ENCODE measurements around the gene CDC14B. TPM values are rescaled to one million over a fixed set of nuclear protein-coding genes. Genes with fewer than 3 reads are reported as not detected.
A peak's percentile ranks its signal among the peaks of the same experiment; 100 is the strongest.

Gene CDC14B
- polyA plus RNA-seq, 1 donor from 2014 or later = 7.0 TPM

GRCh38 chr9:96567203-96567700 is 52.4 kb downstream of the CDC14B start:
- Histone ChIP-seq H3F3A (ENCODE audit: insufficient read depth, low read length, poor library complexity, severe bottlenecking) (no peaks in the 10 kb centered on the region), H2AFZ (ENCODE audit: low read depth, low read length) (no peak overlapping the region), H3K79me2 (replicated peaks; ENCODE audit: insufficient read depth, low read length) (no peaks in the 10 kb centered on the region), H3K9me2 (ENCODE audit: insufficient read depth, low read length) (no peaks in the 10 kb centered on the region), H3K27me3 (ENCODE audit: insufficient read depth, low read depth, low read length) (peaks cover 33% of the 10 kb centered on the region), H3K27ac (ENCODE audit: low read length) (no peak overlapping the region), H3K4me2 (ENCODE audit: low read length) (no peak overlapping the region), H3K9ac (ENCODE audit: low read length) (peak overlapping the region; percentile 22), H3K9me3 (ENCODE audit: low read length) (no peaks in the 10 kb centered on the region), H4K20me1 (ENCODE audit: insufficient read depth) (no peaks in the 10 kb centered on the region), H3K4me3 (ENCODE audit: low read length) (peak overlapping the region; percentile 65), H3K36me3 (ENCODE audit: insufficient read depth, low read length) (no peaks in the 10 kb centered on the region)
- TF ChIP-seq EP300 (conservative IDR thresholded peaks at IDR 0.05; ENCODE audit: poor library complexity, severe bottlenecking) = no peak
- TF ChIP-seq CTCF (IDR thresholded peaks at IDR 0.05; ENCODE audit: poor library complexity, severe bottlenecking) = no peak
- TF ChIP-seq RAD21 (conservative IDR thresholded peaks at IDR 0.05) = no peak
- no peak for TF ChIP-seq MXI1 (conservative IDR thresholded peaks at IDR 0.05; ENCODE audit: poor library complexity, severe bottlenecking)
- TF ChIP-seq SMC3 (conservative IDR thresholded peaks at IDR 0.05; ENCODE audit: poor library complexity) = no peak
- no peak for TF ChIP-seq REST (IDR thresholded peaks at IDR 0.05; ENCODE audit: borderline replicate concordance)
- no peak for TF ChIP-seq EZH2 (IDR thresholded peaks at IDR 0.05; ENCODE audit: borderline replicate concordance, insufficient read depth, low read length, poor library complexity, severe bottlenecking)
- no peak for TF ChIP-seq TAF1 (IDR thresholded peaks at IDR 0.05; ENCODE audit: low read depth)
- no peak for TF ChIP-seq POLR2AphosphoS5 (IDR thresholded peaks at IDR 0.05)

- Histone ChIP-seq H3F3A (ENCODE audit: insufficient read depth, low read length, poor library complexity, severe bottlenecking) (no peaks in the 10 kb centered on the region), H2AFZ (ENCODE audit: low read depth, low read length) (no peak overlapping the region), H3K79me2 (replicated peaks; ENCODE audit: insufficient read depth, low read length) (no peaks in the 10 kb centered on the region), H3K27me3 (ENCODE audit: insufficient read depth, low read depth, low read length) (peaks cover 33% of the 10 kb centered on the region), H3K27ac (ENCODE audit: low read length) (no peak overlapping the region), H3K4me3 (ENCODE audit: low read length) (peak overlapping the region; percentile 65), H3K36me3 (ENCODE audit: insufficient read depth, low read length) (no peaks in the 10 kb centered on the region), H3K9me2 (ENCODE audit: insufficient read depth, low read length) (no peaks in the 10 kb centered on the region), H3K9ac (ENCODE audit: low read length) (peak overlapping the region; percentile 22), H3K9me3 (ENCODE audit: low read length) (no peaks in the 10 kb centered on the region), H4K20me1 (ENCODE audit: insufficient read depth) (no peaks in the 10 kb centered on the region), H3K4me2 (ENCODE audit: low read length) (no peak overlapping the region)
- TF ChIP-seq CTCF (IDR thresholded peaks at IDR 0.05; ENCODE audit: poor library complexity, severe bottlenecking) (peak; percentile 44), REST (IDR thresholded peaks at IDR 0.05; ENCODE audit: borderline replicate concordance) (no peak)
Measured at GRCh38 chr9:96566498-96567202, 53.0 kb downstream of the CDC14B start.

All from neural cell (in vitro differentiated cells).